BE2C (cell line): ENCODE measurements around the gene NKAIN4.
"Not testable (repeated sequence)": the region's sequence is repeated elsewhere in the genome, so short reads cannot be mapped to it uniquely, and the experiment has no call there.

ENCODE experiments used
- DNase-seq: peaks from one replicate; pipeline ENCODE4 v3.0.0-alpha.2; 2020
- H3K27me3 ChIP-seq: fragments of 250-450 bp; sonication (Bioruptor Pico); 2 replicates; pipeline ENCODE4 v1.5.1; 2020; ENCODE audit warnings: mild to moderate bottlenecking
- H3K36me3 ChIP-seq: fragments of 250-450 bp; sonication (Bioruptor Pico); 2 replicates; pipeline ENCODE4 v1.5.1; 2020; ENCODE audit warnings: mild to moderate bottlenecking
- H3K4me1 ChIP-seq: fragments of 250-450 bp; sonication (Bioruptor Pico); 2 replicates; pipeline ENCODE4 v1.5.1; 2020
- H3K4me3 ChIP-seq: 2 replicates; pipeline ENCODE4 v1.5.1; 2011; ENCODE audit warnings: low read depth, low read length
- H3K9me3 ChIP-seq: fragments of 250-450 bp; sonication (Bioruptor Pico); 2 replicates; pipeline ENCODE4 v1.5.1; 2020
- TF ChIP-seq, protein P1 (sequence below): IDR thresholded peaks from 2 replicates; pipeline ENCODE4 v1.5.1; 2012; ENCODE audit warnings: mild to moderate bottlenecking, low read depth, low read length

Gene NKAIN4

DNA sequence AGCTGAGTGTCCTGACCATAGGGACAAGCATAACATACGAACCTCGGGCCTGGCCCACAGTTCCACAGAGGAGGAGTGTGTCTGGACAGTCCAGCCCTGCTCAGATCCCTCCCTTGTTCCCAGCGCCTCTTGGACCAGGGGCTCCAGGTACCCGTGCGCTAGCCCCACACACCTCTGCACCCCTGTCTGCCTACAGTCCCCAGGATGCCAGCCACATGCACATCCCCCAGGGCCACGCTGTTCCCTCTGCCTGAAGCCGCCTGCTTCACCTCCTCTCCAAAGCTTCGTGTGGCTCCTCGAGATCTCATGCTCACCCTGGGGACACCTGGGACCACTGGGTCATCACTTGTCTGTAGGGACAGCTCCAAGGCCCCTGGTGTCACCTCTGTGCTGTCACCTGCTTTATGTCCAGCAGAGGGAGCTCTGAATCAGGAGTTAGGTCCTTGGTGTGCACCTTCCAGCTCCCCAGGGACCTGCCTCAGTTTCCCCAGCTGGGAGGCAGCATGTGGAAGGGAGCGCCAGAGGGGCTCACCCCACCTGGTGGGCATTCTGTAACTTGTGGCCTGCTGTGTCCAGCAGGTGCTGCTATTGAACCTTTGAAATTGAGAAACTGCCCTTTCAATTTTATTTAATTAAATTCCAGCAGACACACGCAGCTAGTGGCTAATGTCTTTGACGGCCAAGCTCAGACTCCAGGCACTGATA lies 31.0 kb downstream of the NKAIN4 start:
- TF ChIP-seq, protein P1, sequence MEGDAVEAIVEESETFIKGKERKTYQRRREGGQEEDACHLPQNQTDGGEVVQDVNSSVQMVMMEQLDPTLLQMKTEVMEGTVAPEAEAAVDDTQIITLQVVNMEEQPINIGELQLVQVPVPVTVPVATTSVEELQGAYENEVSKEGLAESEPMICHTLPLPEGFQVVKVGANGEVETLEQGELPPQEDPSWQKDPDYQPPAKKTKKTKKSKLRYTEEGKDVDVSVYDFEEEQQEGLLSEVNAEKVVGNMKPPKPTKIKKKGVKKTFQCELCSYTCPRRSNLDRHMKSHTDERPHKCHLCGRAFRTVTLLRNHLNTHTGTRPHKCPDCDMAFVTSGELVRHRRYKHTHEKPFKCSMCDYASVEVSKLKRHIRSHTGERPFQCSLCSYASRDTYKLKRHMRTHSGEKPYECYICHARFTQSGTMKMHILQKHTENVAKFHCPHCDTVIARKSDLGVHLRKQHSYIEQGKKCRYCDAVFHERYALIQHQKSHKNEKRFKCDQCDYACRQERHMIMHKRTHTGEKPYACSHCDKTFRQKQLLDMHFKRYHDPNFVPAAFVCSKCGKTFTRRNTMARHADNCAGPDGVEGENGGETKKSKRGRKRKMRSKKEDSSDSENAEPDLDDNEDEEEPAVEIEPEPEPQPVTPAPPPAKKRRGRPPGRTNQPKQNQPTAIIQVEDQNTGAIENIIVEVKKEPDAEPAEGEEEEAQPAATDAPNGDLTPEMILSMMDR = peak; percentile 85
- peak; percentile 66 for DNase-seq
- no peaks in the 10 kb centered on the region for H3K9me3 ChIP-seq
- H3K27me3 ChIP-seq = no peaks in the 10 kb centered on the region
- H3K36me3 ChIP-seq = no peaks in the 10 kb centered on the region
- H3K4me3 ChIP-seq = no peak overlapping the region
- peaks cover 13% of the 10 kb centered on the region for H3K4me1 ChIP-seq

DNA sequence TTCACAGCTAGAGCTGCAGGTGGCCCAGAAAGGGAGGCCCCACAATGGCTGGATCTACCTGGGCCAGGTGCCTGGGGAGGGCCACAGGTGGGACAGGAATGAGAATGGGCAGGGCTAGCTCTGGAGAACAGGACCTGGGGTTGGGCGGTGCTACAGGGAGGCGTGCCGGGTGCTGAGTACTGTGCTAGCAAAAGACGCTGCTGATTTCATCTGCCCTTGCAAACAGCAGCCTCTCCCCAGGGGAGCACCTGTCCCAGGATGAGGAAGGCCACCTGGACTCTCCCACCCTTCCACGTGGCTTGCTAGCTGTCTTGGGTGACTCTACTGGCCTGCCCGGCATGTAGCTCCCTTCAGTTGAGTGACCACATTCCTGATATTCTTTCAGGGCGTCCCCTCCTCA lies 31.7 kb downstream of the NKAIN4 start:
- DNase-seq = no peak
- TF ChIP-seq, protein P1 = no peak

DNA sequence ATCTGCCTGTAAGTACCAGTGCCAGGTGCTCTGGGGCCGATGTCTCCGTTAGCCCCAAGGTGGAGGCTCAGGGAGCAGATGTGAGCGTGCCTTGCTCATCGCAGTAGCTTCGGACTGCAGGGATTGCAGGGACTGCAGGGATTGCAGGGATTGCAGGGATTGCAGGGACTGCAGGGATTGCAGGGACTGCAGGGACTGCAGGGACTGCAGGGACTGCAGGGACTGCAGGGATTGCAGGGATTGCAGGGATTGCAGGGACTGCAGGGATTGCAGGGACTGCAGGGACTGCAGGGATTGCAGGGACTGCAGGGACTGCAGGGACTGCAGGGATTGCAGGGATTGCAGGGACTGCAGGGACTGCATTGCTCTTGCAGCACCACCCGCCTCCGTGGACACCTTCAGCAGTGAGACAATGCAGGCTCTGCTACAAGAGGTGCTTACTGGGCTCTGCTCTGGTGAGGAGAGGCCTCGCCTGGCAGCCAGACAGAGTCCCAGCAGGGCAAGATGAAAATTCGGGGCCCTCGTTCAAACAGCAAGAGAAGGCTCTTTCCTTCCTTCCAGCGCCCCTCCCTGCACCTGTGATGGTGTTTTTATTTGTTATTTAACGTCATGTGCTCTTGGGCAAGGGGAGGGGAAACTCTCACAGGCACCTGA lies 32.7 kb downstream of the NKAIN4 start:
- H3K4me1 ChIP-seq = peaks cover 27% of the 10 kb centered on the region
- H3K27me3 ChIP-seq, H3K9me3 ChIP-seq, H3K36me3 ChIP-seq, DNase-seq, H3K4me3 ChIP-seq: not testable (repeated sequence)

More for the DNA sequence above, 31.7 kb downstream of the NKAIN4 start:
- Histone ChIP-seq H3K4me3 (no peak overlapping the region), H3K27me3 (no peaks in the 10 kb centered on the region), H3K9me3 (no peaks in the 10 kb centered on the region), H3K4me1 (peaks cover 17% of the 10 kb centered on the region), H3K36me3 (no peaks in the 10 kb centered on the region)

DNA sequence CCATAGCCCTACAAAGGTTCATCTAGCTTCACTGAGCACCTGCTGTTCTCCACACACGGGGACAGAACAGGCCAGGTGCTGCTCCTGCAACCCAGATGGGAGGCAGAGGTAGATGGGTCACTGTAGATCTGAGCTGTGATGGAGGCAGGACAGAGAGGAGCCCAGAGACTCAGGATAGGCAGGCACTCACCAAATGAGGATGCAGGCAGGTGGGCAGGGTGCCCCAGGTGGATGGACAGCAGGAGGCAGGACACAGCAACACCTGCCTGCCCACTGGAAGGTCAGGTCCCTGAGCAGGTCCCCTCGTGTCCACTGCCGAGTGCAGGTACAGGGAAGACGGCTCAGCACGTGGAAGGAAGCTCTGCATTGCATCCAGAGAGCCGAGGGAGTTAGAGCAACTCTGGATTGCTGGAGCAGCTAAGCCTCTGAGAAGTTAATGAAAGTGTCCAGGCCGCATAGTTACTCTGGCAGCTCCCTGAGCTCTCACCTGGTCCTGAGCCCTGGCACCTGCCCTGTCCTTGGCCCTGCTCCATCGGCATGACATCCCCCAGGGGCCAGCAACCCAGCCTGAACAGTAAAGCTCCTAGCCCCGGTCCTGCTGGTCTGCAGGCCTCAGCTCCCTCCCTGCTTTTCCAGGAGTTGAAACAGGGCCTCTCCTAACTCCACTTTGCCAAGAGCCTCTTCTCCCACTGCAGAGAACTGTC lies 33.4 kb downstream of the NKAIN4 start:
- Histone ChIP-seq H3K27me3 (no peaks in the 10 kb centered on the region), H3K4me1 (peaks cover 29% of the 10 kb centered on the region), H3K9me3 (no peaks in the 10 kb centered on the region), H3K36me3 (no peaks in the 10 kb centered on the region), H3K4me3 (no peak overlapping the region)
- TF ChIP-seq, protein P1 = no peak
- no peak for DNase-seq

DNA sequence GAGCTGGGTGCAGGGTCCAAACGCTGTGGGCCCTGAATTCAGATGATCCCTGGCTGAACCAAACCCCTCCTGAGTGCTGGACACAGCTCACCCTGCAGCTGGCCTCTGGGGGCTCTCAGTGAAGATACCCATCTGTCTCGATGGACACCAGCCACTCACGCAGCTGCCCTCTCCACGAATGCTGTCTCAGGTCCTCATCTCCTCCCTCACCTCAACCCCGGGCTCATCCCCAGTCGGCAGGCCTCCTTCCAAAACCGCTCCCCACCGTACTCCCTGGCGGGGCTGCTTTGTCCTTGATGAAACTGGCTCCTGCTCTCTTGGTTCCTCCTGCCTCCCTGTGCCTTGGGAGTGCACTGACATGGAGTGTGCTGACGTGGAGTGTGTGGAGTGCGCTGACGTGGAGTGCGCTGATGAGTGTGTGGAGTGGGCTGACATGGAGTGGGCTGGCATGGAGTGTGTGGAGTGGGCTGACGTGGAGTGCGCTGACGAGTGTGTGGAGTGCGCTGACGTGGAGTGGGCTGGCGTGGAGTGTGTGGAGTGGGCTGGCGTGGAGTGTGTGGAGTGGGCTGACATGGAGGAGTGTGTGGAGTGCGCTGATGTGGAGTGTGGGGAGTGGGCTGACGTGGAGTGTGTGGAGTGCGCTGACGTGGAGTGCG lies 34.3 kb downstream of the NKAIN4 start:
- Histone ChIP-seq H3K36me3 (no peaks in the 10 kb centered on the region), H3K4me1 (peaks cover 27% of the 10 kb centered on the region), H3K27me3 (no peaks in the 10 kb centered on the region), H3K4me3 (no peak overlapping the region), H3K9me3 (no peaks in the 10 kb centered on the region)
- TF ChIP-seq, protein P1 = no peak
- DNase-seq = no peak

DNA sequence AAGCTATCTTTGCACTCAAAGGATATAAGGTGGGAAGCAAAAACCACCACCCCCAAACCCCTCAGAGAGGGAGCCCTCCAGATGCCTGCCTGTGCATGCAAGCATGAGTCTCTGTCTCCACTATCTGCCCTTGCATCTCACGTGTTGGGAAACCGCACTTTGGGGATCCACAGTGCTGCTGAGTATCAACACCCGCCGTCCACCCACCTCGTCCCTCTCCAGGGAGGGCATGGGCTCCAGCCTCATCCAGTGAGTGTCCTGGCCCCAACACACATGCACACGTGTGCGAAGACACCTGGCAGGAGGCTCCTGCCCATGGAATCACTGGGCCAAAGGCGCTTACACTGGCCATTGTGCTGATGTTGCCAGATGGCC lies 34.8 kb downstream of the NKAIN4 start:
- TF ChIP-seq, protein P1 = no peak
- peaks cover 23% of the 10 kb centered on the region for H3K4me1 ChIP-seq
- H3K27me3 ChIP-seq = no peaks in the 10 kb centered on the region

More for the DNA sequence above, 34.8 kb downstream of the NKAIN4 start:
- no peaks in the 10 kb centered on the region for H3K9me3 ChIP-seq
- no peak for DNase-seq
- no peak overlapping the region for H3K4me3 ChIP-seq
- peaks cover 5% of the 10 kb centered on the region for H3K36me3 ChIP-seq
